HG03196 (cell line): ENCODE results near the gene LINC01488.

Source experiments
- ATAC-seq: cut with Tn5 transposase; IDR thresholded peaks from one replicate; pipeline ENCODE4 v1.9.1; 2021; ENCODE audit not compliant: unreplicated experiment

Gene LINC01488

DNA sequence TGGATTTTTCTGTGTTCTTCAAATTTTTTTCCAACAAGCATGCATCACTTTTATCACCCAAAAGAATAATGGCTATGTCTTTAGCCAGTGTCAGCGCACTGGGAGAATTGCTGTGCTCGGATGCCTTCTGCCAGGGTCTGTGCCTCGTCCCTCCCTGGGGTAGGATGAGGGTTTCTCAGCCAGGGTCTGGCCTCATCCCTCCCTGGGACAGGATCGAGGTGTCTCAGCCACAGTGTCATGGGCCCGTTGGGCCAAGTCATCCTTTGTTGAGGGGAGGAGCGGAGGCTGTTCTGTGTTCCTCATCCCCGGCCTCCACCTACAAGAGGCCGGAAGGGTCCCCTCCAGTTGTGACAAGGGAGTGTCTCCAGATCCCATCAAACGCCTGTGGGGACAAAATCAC lies 22.7 kb downstream of the LINC01488 start:
- ATAC-seq = no peak

DNA sequence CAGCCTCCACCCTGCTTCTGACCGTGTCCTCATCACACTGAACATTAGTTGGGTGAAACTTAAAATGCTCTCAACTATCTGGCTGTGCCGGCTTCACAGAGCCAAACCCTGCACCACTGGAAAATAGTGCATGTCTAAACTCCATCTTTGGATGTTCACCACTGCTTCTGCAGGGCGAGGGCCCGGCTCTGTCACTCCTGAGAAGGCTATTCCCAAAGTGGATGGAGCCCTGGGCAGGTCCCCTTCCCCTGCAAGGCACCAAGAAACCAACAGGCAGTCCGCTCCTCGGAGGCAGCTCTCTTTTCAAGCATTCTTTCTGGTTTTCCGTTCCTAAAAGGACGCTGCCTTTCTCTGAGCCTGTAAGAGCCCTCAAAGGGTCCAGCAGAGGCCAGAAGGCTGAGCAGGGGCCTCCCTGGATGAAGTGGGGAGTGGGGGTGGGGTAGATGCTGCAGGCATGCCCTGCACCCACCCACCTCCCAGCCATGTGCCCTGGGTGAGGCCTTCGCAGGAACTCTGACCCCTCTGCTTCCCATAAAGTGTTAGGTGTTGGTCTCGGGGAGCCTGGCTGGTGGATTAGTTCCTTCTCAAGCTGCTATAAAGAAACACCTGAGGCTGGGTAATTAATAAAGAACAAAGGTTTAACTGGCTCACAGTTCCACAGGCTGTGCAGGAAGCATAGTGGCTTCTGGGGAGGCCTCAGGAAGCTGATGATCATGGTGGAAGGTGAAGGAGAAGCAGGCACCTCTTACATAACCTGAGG lies 23.3 kb downstream of the LINC01488 start:
- ATAC-seq = no peak

DNA sequence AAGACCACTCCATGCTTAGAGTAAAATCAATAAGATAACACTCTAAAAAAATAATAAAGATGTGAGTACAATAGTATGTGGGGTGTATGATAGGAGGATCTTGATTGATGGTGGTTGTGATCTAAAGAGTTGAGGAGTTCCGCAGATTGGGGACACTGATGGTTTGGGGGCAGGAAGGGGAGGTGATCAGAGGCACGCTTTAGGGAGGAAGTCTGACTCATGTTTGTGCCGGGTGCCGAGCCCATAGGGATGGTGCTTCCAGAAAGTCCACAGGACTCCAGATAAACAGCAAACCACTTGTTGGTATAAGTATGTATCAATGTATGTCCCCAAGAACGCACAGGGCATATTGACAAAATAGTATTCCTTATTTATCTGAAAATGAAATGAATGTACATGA lies 27.5 kb downstream of the LINC01488 start:
- no peak for ATAC-seq

DNA sequence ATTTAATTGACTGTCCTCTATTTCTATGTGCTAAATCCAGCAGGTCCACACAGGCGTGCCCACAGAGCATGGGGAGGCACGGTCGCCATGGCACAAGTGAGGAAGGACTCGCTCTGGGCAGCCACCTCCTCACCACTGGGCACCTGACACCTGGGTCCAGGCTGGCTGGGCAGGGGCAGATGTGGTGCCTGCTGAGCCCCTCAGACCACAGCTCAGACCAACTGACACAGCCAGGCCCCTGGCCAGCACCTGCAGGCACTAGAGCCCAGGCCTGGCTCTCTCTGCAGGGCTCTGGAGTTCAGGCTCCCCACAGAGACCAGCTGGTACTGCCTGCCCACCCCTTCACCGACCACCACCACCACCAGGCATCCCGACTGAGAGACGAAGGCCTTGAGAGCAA lies 27.9 kb downstream of the LINC01488 start:
- ATAC-seq = no peak

DNA sequence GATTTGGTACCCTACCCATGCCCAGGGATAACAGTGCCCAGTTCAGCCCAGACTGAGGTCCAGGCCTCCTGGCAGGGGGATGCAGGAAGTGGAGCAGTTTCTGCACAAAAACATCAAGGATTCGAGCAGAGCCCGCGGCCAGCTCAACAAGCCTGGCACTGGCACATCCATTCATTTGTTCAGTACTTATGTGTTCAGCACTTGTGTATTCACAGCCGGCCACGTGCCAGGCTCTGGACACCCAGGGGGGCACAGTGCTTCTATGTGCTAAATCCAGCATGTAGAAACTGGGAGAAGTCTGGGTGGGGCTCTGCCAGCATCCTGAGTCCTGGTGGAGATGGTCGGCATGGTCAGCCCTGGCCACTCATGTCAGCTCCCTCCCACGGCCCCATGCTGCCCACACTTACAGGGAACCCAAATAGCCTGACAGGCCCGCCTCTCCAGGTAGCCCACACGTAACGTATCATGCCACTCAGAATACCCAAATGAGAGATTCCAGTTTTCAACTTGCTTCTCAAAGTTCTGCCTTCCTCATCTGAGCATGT lies 28.5 kb downstream of the LINC01488 start:
- no peak for ATAC-seq

DNA sequence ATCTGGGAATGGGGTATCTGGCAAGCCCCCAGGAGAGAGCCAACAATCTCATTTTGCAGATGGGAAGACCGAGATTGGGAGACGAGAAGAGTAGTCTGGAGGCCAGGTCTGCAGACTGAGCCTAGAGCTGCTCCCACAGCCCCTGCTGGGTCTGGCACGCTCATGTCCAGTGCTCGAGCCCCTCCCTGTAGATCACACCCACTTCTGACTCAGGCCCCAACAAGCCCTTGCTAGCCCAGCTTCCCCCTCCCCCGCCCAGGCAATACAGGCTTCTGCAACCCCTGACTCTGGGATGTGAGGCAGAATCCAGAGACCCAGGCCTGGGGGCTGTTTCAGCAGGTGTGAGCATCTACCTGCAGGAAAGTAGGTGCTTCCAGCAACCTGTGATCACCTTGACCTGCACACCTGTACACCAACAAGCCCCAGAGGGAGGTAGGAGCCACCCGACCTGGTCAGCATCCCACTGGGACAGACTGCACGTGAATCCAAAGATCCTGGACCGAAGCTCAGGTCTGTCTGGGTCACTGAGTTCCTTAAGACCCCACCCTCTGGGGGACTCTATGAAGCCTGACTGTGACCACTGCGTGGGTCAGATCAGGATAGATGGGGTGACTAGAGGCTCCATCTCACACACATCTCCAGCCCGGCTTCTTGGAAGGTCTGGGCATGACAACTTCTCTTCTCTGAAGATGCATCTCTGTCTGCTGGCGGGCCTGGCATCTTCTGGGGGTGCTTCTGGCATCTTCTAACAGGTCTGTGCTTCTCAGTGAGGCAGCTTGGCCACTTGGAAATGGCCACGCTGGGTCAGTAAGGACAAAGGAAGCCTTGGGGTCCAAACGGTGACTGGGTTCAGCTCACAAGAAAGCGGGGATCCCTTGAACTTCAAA lies 29.3 kb downstream of the LINC01488 start:
- no peak for ATAC-seq

DNA sequence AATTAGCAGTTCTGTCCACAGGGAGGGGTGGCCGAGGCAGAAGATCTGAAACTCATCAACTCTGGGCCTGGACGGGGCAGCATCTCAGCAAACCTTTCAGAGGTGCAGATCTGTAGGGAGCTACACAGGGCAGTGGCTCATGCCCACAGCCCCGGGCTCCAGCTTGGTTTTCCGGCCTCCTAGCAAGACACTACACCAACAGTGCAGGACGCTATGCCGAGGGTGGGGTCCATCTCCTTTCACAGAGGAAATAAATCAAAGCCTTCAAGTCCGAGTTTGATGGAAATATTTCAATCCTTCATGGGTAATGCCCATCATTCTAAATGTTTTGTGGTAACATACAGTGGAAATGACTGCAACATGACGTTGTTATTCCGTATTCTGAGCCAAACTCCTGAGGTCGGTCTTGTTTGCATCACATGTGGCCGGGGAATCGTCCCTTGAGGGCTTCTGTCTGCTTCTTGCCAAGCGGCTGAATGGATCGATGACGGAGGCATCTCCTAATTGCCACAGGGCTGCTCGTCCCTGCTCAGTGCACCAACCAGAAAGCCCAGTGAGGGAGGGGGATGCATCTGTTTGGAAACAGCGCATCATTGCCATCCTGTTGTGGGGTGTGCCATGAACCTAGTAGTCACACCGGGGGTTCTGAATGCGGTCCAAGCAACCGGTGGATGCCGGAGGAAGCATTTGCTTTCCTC lies 30.0 kb downstream of the LINC01488 start:
- ATAC-seq = no peak

DNA sequence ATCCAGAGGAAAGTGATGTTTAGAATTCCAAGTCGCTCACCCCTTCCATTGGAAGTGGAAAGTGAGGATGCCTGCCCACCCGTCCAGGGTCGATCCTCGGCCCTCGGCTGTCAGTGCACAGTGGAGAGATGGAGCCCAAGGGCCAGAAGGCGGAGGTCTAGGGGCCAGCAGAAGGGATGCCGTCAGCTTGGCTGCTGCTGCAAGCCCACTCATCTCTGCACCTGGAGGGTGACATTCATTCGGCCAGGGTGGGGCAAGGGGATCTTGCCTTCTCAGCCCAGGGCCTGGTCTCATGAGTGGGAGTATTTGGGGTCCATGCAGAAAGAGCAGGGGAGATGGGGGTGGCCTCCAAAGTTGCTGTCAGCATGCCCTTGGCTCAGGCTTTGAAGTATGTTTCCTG lies 30.7 kb downstream of the LINC01488 start:
- ATAC-seq = no peak

DNA sequence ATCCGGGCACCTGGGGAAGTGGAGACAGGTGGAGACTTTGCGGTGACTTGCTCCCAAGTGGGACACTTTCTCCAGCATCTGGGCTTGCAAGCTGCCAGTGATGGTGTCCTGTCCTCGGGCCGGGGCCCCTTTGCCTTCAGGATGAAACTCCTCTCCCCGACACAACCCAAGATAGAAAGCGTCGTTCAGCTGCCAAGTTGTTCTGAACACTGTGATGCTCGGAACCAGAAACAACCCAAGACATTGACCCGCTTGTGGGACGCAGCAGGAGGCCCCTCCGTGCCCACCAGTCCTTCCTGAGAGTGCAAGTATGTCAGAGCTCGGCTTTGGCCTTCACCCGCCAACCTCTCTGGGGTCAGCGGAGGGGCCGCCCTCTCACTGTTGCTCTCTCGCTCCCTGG lies 31.3 kb downstream of the LINC01488 start:
- no peak for ATAC-seq

DNA sequence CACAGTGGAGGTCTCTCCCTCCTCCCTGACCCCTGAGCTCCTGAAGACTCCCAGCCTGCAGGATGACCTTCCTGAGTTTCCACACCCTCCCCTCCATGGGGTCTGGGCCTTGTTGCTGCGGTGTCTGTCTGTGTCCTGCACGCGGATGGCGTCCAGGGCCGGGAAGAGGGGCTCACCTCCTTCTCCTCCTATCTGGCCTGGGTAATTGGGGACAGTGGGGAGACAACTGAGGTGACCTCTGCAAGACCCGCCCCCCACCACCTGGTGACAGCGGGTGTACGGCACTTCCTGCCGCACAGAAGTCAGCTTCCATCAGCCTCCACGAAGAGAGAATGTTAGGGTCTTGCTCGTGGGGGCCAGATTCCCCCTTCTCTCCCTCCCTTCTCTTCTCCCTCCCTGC lies 31.7 kb downstream of the LINC01488 start:
- no peak for ATAC-seq

DNA sequence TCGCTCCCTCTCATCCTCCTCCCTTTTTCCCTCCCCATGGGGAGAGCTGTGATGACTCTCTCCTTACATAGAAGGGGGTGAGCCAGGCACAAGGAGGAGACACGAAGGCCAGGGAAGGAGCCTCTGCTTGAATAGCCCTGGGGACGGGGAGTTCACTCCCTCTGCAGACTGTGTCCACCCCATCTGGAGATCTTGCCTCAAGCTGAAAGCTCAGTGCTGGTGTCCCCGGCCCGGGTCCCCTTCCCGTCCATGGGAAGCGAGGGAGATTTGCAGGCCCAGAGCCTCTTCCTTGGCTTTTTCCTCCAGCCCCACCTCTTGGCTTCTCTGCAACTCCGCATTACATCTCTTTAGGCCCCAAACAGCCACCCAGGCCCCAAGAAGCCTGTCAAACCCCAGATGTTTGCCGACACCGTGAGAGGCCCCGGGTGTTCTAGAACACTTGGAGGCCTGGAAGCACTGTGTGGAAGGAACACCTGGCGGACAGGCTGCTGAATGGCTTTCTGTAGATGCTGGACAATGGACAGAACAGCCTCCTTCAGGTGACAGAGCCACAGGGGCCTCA lies 32.3 kb downstream of the LINC01488 start:
- ATAC-seq = no peak

DNA sequence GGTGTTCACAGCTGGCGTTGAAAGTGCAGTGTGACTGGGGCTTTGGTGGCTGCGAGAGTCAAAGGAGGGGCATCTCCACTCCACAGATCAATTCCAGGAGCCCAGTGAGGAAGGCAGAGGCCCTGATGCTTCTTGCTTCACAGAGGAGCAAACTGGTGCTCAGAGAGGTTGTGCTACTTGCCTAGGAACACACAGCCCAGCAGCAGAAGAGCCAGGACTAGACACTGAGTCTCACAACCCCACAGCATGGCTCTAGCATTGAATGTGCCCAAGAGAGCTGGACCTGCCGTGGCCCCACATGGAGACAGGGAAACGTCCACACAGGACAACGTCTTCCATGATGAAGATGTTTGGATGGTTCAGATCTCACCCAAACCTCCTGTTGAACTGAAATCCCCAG lies 33.3 kb downstream of the LINC01488 start:
- ATAC-seq = no peak

DNA sequence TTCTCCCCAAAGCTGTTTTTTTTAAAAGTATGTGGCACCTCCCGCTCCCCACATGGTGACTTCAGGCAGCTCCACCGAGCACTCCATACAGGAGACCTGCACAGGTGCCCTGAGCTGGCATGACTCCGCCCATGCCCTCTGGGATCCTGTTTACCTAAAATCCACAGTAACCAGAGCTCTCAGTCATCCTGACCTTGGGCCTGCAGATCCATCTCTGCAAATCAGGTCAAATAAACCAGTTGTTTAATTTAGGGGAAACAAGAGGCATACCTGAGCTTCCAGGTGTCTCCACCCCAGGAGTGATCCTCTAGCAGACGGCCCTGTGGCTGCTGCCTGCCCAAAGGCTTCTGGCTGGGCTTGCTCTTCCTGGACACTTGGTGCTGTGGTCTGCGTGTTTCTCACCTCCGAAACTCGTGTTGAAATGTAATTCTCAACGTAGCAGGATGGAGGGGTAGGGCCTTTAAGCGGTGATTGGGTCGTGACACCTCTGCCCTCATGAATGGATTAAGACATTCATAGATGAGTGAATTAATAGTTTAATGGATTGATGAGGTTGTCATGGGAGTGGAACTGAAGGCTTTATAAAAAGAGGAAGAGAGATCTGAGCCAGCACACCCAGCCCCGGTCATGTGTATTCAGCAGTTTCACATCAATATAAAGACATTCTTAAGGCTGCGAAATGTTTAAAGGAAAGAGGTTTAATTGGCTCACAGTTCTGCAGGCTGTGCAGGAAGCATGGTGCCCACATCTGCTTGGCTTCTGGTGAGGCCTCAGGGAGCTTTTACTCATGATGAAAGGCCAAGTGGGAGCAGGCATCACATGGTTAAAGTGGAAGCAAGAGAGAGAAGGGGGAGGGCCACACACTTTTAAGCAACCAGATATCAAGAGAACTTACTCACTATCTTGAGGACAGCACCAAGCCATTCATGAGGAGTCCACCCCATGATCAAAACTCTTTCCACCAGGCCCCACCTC lies 34.1 kb downstream of the LINC01488 start:
- ATAC-seq = no peak

DNA sequence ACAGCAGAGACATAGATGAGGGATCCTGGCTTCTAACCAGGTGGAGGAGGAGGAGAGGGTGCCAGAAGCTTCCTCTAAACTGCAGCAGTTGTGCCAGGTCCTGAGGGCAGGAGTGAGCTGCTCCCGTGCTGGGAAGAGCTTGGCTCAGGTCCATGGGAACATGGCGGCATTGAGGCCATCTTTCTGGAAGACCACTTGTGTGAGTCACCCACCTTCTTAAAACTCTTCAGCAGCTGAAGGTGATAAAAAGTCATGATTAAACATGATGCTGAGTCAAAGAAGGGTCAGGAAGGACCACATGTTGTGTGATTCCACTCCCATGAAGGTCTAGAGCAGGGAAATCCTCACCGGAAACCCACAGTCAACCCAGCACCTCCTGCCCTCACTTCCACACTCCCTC lies 35.1 kb downstream of the LINC01488 start:
- ATAC-seq = no peak

DNA sequence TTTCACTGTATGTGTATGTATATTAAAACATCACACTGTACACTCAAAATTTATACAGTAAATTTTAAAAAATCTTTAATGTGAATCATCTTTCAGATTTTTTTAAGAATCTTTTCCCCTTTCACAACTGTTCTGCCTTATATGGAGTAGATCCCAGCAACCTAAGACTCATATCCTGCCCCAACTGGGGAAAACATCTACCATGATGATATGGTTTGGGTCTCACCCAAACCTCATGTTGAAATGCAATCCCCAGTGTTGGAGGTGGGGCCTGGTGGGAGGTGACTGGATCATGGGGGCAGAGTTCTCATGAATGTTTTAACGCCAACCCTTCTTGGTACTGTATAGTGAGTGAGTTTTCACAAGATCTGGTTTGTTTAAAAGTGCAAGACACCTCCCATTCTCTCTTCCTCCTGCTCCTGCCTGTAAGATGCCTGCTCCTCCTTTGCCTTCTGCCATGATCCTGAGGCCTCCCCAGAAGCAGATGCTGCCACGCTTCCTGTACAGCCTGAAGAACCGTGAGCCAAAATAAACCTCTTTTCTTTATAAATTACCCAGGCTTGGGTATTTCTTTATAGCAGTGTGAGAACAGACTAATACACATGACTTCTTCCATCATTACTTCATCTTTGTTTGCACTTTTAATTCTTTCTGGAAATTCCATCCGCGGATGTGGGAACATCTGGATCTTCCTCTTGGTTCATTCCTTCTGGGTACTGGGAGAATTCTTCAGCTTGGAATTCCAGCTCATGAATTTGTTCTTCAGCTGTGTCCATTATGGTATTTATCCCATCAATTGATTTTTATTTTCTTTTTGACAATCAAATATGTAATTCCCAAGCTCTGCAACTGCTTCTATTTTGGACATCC lies 36.9 kb downstream of the LINC01488 start:
- no peak for ATAC-seq

DNA sequence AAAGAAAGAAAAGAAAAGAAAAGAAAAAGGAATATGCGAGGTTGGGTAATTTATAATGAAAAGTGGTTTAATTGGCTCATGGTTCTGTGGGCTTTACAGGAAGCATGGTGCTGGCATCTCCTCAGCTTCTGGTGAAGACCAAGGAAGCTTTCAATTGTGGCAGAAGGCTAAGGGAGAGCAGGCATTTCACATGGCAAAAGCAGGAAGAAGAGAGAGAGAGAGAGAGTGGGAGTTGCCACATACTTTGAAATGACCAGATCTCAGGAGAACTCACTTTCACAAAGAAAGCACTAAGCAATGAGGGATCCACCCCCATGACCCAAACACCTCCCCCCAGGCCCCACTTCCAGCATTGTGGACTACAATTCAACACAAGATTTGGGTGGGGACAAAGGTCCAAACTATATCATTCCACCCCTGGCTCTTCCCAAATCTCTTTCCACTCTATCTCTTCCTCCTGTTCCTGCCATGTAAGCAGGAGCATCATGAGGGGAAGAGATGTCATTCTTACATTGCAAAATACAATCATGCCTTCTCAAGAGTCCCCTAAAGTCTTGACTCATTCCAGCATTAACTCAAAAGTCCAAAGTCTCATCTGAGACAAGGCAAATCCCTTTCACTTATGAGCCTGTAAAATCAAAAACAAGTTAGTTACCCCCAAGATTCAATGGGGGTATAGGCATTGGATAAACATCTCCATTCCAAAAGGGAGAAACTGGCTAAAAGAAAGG lies 38.9 kb downstream of the LINC01488 start:
- ATAC-seq = no peak

DNA sequence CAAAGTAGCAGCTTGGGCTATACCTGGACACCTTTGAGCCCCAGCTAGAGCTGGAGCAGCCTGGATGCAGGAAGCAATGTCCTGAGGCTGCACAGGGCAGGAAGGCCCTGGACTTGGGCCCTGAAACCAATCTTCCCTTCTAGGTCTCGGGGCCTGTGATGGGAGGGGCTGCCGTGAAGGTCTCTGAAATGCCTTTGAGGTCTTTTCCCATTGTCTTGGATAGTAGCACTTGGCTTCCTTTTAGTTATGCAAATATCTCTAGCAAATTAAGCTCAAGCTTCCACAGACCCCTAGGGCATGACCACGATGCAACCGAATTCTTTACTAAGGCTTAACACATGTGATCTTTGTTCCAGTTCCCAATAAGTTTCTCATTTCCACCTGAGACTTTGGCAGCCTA lies 40.0 kb downstream of the LINC01488 start:
- no peak for ATAC-seq

DNA sequence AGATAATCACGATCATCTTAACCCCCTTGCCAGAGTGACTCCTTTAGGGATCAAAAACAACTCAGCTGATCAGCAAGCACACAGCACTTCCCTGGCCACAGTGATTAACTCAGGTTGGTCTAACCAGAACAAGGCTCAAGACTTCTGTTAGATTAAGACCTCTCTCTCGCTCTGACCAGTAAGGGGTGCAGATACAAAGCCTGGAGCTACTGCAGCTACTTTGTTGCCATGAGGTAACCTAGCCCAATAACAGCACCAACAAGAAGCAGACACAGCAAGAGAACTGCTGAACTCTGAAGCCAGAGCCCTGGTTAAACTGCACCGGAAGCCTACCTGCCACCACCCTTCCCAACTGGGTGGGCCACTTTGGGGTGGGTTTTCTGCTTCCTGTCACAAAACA lies 42.0 kb downstream of the LINC01488 start:
- no peak for ATAC-seq
